NCI-H2171 treated with DMSO at 0.1 percent for 48 hours (cell line): ENCODE results near the gene MICALL1.
A peak's percentile ranks its signal among the peaks of the same experiment; 100 is the strongest.
"Not testable (repeated sequence)": the region's sequence is repeated elsewhere in the genome, so short reads cannot be mapped to it uniquely, and the experiment has no call there.

Source experiments
- DNase-seq: peaks from one replicate; lab custom pipeline; 2025; lab: John Stamatoyannopoulos, UW

The MICALL1 gene

DNA sequence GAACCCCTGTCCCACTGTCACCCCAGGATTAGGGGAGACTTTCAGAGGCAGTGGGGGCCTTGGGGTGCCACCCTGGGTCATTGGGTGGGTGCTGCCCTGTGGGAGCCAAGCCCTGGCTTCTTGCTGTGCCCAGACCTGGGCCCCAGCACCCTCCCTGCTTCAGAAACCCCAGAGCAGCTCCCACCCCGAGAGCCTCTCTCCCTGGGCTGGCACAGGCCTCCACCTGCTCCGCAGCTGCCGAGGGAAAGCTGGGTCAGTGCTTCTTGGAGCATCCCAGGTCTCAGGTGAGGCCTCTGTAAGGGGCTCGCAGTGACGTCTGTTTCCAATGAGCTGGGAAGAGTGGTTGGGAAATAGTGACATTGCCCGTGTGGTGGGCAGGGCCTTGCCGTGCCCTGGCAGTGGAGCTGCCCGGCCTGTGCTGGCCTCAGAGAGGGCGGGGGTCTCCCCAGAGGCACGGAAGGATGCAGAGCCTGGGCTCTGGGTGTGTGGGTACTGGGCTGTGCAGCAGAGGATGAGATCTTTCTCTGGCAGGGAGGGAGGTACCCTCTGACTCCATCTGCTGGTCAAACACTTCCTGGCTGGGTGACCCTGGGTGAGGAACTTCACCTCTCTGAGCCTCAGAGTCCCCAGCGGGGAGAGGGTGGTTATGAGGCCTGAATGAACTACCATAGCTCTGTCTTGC, 24.3 kb downstream of the MICALL1 start:
- peak; percentile 10 for DNase-seq

DNA sequence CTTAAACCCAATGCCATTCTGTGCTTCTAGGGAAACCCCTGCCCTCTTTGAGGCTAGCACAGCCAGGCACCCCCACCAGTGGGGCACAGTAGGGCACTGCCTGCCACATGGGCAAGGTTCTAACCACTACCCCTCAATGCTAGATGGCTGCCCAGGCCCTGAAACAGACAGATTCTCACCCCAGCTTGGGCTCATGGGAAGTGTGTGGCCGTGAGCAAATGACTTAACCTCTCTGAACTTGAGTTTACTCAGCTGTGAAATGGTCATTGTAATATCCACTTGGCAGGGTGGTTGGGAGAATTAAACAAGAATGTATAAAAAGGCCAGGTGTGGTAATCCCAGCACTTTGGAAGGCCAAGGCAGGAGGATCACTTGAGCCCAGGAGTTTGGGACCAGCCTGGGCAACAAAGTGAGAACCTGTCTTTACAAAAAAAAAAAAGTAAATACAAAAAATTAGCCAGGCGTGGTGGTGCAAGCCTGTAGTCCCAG, 24.9 kb downstream of the MICALL1 start:
- DNase-seq: no peak

DNA sequence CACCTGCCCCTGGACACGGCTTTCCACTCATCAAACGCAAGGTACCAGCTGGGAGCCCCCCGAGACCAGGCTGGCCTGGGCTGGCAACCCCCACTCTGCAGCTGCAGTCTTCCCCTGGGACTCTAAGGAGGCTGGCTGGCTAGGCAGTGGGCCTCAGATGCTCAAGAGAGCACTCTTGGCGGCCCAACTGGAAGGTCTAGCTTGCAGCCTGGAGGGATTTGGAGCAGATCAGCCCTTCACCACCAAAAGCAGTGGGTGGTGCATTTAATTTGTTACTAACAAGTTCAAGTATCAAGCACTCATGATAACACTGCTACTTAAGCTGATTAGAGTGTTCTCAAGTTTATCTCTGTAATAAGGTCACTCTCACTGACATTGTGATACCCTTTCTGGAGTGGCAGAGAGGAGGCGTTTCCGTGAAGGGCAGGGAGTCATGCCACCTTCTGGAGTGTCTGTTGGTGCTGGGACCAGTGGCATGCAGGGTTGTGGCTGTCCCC, 25.8 kb downstream of the MICALL1 start:
- no peak for DNase-seq

DNA sequence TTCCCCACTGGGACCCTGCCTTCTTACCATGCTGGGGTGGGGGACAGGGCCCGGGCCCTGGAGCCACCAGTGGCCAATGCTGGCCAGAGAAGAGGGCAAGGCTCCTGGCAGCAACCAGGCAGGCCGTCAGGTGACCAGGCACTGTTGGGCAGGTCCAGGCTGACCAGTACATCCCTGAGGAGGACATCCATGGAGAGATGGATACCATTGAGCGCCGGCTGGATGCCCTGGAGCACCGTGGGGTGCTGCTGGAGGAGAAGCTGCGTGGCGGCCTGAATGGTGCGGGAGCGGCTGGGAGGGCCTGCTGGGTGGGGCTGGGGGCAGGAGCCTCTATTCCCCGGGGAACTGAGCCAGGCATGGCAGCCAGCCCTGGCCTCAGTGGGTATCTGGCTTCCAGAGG, 26.3 kb downstream of the MICALL1 start:
- no peak for DNase-seq

DNA sequence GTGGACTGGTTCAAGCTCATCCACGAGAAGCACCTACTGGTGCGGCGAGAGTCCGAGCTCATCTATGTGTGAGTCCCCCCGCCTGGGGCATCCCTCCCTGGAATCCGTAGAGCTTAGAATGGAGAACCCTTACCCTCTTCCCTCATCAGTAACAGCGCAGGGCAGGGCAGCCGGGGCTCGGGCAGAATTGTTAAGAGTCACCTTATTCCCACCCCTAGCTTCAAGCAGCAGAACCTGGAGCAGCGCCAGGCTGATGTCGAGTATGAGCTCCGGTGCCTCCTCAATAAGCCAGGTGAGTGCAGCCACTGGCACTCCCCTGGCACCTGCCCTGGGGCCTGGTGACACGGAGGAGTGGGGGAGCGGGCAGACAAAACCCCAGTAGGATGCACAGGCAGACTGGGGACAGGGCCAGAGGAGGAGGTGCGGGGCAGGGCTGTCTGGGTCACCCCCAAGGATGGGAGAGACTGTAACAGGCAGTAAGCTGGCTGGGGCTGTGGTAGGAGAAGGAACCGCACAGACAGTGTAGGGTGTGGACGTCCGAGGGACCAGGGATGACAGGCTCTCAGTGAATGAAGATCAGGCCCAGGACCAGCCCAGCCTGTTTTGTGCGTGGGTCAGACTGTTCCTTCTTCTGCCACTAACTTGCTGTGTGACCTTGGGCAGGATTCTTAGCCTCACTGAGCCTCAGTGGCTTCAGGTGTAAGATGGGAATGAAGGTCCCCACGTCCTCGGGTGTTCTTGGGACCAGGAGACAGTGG, 26.9 kb downstream of the MICALL1 start:
- DNase-seq: no peak

DNA sequence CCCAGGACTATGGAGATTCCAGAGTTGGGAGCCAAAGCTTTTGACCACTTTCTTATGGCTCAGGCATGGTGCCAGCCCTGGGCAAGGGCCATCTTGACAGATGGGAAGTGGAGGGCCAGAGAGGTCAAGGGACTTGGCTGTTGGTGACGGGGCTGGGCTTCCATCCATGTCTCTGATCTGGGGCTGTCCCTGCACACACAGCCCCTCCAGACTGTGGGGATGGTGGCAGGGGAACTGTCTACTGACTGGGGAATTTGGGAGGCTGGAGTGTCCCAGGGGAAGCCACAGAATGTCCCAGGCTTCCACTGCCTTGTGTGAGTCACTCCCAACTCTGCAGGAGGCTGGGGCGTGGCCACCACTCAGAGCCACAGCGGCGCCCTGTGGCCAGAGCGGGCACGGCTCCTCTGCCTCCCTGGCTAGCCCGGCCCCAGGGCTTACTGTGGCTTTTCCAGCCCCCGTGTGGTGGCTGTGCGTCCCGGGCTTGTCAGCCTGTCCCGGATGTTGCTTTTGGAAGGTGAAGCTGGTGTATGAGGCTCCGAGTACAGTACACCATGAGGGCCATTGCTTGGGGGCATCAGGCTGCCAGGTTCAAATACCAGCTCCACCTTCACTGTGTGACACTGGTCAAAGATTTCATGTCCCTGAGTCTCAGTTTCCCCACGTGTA, 27.7 kb downstream of the MICALL1 start:
- peak; percentile 48 for DNase-seq

DNA sequence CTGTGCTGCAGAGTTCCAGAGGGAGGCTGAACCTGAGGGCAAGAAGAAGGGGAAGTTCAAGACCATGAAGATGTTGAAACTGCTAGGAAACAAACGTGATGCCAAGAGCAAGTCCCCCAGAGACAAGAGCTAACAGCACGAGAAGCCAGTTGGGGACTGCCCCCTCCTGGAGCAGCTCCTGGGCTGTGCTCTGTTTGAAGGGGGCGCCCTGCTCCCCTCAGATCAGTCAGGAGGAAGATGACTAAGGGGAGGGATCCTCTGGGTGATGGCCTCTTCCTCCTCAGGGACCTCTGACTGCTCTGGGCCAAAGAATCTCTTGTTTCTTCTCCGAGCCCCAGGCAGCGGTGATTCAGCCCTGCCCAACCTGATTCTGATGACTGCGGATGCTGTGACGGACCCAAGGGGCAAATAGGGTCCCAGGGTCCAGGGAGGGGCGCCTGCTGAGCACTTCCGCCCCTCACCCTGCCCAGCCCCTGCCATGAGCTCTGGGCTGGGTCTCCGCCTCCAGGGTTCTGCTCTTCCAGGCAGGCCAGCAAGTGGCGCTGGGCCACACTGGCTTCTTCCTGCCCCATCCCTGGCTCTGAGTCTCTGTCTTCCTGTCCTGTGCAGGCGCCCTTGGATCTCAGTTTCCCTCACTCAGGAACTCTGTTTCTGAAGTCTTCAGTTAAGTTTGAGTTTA, 34.7 kb downstream of the MICALL1 start:
- no peak for DNase-seq

DNA sequence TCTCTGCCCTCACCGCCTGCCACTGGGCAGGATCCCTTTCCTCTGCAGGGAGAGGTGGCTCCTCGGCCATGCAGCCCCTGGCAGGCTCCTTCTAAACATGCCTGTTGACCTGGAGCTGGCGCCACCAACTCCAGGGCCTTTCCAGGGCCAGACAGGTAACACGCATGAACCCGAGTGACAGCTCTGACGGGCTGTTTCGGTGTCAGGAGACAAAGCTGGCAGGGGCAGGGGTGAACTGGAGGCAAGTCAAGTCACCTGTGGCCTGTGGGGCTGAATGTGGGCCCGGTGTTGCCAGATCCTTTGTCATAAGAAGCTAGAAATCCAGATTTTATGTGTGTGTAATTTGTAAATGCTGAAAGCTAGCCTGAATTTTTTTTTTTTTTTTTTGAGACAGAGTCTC, 36.0 kb downstream of the MICALL1 start:
- DNase-seq: no peak

DNA sequence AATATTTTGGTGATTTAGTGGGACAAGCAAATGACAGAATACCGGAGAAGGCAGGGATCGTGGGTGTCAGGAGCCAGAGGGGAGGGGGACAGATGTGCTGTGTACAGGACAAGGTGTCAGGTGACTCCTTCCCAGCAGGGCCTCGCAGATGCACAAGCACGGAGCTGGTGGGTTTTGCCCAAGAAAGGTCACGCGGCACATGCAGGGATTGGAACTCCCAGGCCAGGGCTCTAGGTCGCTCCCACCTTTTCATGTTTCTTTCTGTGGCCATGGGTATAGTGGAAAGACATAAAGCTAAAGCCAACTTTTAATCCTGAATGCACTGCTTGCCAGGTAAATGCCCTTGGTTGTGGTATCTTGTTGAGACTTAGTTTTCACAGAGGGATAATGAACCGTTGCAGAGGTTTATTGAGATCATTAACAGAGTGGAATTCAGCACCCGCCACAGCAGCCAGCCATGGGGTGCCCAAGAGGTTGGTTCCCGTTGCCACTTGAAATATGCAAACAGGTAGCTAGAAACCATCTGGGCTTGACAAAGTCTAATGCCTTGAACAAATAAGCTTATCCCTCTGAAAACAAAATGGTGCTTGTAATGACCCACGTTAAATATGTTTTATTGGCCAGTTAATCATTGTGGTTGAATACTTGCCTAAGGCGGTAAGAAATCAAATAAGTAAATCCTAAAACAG, 37.2 kb downstream of the MICALL1 start:
- DNase-seq: peak; percentile 66

DNA sequence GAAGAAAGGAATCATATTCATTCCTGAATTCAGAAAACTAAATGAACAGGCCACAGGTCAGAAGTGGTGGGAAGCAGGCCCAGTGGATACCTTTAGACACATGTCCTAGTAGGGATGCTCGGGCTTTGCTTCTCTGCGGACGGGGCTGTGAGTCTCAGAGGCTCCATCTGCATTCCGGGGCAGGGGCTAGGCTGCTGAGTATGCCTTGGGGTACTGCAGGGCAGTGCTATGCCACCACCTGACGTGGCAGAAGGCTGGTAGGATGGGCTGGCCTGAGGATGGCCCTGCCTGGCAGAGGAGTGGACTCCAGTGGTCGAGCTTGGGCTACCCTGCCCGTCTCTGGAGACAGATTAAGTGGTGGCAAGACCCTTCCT, 37.7 kb downstream of the MICALL1 start:
- DNase-seq: no peak

DNA sequence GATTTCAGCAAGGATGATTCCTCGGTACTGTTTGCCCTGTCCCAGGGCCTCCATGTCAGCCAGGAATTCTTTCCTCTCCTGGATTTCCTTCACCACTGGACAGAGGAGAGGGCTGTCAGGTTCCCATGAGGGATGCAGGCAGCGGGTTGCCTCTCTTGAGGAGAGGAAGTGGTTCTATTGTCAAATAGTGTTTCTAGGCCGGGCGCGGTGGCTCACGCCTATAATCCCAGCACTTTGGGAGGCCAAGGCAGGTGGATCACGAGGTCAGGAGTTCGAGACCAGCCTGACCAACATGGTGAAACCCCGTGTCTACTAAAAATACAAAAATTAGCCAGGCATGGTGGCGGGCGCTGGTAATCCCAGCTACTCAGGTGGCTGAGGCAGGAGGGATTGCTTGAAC, 38.3 kb downstream of the MICALL1 start:
- DNase-seq: not testable (repeated sequence)

DNA sequence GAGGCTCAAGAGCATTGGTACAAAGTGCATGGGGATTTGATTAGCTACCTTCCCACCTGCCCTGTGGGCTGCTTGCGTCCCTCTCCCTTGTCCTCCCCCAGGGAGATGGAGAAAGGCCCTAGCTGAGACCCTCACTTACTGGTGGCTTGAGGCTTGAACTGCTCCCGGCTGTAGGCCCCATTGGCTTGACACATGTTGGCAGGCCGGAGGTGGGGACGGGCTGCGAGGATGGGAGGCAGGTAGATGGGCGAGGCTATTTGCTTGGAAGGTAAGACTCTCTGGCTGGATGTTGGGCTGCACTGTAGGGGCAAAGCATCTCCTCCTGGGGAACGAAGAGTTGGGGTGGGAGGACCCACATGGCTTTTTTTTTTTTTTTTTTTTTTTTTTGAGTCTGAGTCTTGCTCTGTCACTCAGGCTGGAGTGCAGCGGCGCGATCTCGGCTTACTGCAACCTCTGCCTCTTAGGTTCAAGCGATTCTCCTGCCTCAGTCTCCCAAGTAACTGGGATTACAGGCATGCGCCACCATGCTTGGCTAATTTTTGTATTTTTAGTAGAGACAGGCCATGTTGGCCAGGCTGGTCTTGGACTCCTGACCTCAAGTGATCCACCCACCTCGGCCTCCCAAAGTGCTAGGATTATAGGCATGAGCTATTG, 41.2 kb downstream of the MICALL1 start:
- not testable (repeated sequence) for DNase-seq

DNA sequence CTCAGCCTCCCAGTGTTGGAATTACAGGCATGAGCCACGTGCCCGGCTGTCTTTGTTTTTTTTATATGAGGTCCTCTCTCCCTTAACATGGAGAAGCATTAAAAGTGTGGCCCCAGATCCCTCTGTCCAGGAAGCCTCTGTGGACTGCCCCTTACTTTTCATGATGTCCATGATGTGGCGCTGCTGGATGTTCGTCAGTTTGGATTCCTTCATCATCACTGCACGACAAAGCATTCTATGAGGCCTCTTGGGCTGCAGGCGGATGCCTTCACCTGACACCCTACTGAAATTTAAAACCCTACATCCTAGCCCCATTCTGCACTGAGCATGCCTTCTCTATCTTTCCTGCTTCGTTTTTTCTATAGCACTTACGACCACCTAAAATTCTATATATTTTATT, 45.2 kb downstream of the MICALL1 start:
- peak; percentile 62 for DNase-seq

DNA sequence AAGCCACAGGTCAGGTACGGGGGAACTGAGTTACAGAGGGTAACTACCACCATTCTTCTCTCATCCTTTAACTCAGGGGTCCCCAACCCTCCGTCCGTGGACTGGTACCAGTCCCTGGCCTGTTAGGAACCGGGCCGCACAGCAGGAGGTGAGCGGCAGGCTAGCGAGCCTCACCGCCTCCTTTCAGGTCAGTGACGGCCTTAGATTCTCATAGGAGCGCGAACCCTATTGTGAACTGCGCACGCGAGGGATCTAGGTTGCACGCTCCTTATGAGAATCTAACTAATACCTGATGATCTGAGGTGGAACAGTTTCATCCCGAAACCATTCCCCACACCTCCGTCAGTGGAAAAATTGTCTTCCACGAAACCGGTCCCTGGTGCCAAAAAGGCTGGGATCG, 46.5 kb downstream of the MICALL1 start:
- not testable (repeated sequence) for DNase-seq

DNA sequence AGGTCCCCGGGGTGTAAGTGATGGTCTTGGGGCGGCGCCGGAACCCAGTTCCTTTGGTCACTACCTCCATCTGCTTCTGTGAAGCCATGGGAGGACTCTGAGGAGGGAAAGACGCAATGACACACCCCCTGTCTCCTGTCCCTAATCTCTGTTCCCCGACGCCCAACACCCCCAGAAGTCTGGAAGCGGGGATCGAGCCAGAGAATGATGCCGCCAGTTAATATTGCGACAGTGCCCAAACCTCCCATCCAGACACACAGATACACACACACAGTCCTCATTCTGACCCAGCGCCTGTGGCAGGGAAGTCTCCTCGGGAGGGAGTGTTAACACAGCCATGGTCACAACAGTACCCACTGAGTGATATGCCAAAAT, 47.0 kb downstream of the MICALL1 start:
- DNase-seq: no peak

DNA sequence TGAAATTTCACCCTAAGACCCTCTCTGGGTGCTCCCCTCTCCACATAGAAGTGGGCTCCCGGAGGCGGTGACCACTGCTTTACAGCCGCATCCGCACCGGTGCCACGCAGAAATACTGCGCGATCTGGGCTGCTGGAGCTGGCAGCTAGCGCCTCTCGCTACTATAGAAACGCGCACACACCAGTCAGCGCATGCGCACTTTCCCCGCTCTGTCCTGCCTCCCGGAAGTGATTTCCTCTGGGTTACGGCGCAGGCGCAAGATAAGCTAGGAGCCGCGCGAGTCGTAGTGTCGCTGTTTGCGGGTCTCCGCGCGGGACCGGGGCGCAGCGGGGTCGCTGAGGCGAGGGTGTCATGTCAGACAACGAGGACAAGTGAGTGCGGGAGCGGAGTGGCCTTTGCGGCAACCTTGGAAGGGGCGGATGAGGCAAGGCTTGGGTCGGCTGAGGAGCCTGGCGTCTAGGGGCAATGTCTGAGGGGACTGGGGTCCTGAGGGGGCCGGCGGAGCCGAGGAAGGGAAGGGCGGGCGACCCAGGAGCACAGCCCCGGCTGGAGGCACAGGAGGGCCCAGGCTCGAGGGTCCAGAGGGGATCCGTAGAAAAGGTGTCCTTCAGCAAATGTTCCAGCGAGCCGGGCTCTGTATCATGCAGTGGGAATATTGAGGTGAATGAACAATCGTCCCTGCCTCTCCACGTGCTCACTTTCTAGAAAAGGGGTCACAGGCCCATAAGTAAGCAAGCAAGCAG, 47.5 kb downstream of the MICALL1 start, which contains the start of the genes C22orf23 and POLR2F:
Gene C22orf23 (minus strand): TSS at position 165 of the 743 bp plus-strand sequence. CDS start 452 bp downstream, outside the sequence.
Gene POLR2F (plus strand): TSS at position 263 of the 743 bp plus-strand sequence. CDS start 89 bp downstream, at position 352.
- DNase-seq: peak; percentile 97

DNA sequence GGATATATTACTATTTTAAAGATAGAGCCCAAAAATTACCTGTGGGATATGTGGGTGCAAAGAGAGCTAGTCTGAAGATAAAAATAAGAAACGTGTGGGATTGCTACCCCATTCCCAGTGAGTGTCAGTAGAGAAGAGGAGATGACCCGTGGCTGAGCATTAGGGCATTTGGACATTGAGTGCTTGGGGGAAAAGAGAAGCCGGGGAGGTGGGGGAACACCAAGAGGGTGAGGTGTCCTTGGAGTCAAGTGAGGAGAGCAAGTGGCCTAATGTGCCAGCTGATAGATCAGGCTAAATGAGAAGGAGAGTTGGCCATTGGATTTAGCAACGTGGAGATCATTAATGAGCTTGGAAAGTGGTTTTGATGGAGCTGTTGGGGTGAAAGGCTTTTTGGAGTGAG, 48.6 kb downstream of the MICALL1 start:
- no peak for DNase-seq

DNA sequence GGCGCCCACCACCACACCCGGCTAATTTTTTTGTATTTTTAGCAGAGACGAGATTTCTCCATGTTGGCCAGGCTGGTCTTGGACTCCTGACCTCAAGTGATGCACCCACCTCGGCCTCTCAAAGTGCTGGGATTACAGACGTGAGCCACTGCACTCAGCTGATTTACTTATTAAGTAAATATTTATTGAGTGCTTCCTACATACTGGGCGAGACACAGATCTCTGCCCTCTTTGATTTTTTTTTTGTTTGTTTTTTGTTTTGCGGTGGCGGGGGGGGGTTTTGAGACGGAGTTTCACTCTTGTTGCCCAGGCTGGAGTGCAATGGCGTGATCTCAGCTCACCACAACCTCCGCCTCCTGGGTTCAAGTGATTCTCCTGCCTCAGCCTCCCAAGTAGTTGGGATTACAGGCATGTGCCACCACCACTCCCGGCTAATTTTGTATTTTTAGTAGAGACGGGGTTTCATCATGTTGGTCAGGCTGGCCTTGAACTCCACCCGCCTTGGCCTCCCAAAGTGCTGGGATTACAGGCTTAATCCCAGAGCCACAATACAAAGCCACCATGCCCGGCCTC, 49.8 kb downstream of the MICALL1 start:
- DNase-seq: not testable (repeated sequence)

DNA sequence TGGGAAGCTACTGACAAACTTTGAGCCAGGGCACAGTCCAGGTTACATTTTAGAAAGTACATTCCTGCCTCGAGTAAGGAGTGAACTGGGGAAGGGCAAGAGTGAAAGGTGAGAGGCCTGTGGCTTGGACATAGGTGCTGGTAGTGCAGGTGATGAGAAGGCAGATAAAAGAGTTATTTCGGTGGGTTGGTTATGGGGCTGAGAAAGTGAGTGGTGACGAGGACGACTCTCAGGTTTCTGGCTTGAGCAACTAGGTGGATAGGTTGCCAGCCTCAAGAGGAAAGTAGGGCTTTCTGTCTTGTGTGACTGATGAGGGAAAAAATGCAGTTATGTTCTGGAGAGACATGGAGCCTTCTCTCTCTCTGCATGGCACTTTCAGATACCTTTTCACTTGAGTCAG, 51.1 kb downstream of the MICALL1 start:
- DNase-seq: no peak
